ENCODE data around the gene CASZ1. TPM values are rescaled to one million over a fixed set of nuclear protein-coding genes. Genes with fewer than 3 reads are reported as not detected.

Gene CASZ1
- total RNA-seq, 1 experiment from 2014 or later: 3.9 TPM

DNA sequence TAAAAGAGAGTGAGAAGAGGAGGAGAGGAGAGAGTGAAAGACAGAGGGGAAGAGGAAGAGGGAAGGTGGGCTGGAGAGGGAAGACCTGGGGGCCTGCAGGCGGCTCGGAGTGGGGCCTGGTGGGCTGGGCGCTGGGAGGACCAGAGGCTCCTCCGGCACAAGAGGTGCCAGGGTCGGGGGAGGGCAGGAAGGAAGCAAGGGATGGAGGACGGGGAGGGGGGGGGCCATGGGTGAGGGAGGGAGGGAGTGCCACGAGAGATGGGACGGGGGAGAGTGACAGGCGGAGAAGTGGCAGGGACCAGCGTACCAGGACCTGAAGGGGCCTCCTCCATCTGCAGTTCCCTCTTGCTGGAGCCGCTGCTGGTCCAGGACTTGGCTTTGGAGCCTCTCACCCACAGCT lies 87.7 kb downstream of the CASZ1 start:
- Histone ChIP-seq H4K20me1 (ENCODE audit: control insufficient read depth, insufficient read depth, insufficient read length) (no peaks in the 10 kb centered on the region), H3K9ac (ENCODE audit: extremely low read depth, insufficient read length, low read length) (no peak overlapping the region), H3K9me3 (ENCODE audit: control insufficient read depth, low read depth, low read length) (no peaks in the 10 kb centered on the region), H3K27ac (ENCODE audit: insufficient read length, low read depth, low read length) (no peak overlapping the region), H3K27me3 (ENCODE audit: insufficient read depth, low read length) (no peaks in the 10 kb centered on the region; the same call in 1 of the 2 replicates), H3T11ph (ENCODE audit: low read length) (no peak overlapping the region), H4K91ac (ENCODE audit: insufficient read length, low read depth, low read length) (no peak overlapping the region), H2BK12ac (ENCODE audit: insufficient read length, low read depth, low read length) (no peak overlapping the region), H3K79me2 (ENCODE audit: insufficient read depth, low read length) (no peaks in the 10 kb centered on the region), H2BK15ac (ENCODE audit: low read depth, low read length) (no peak overlapping the region), H3K4me2 (ENCODE audit: insufficient read depth, insufficient read length, low read length) (no peak overlapping the region), H3K4ac (ENCODE audit: low read depth, low read length) (no peak overlapping the region), H2BK120ac (ENCODE audit: low read depth, low read length, poor library complexity, severe bottlenecking) (no peak overlapping the region), H2AFZ (ENCODE audit: low read length) (no peak overlapping the region), H3K79me1 (ENCODE audit: insufficient read depth, low read depth, low read length, poor library complexity, severe bottlenecking) (no peaks in the 10 kb centered on the region), H4K8ac (replicated peaks; ENCODE audit: insufficient read length, low read depth, low read length) (no peak overlapping the region), H3K4me1 (ENCODE audit: insufficient read depth, low read length) (0 out of 2 replicates have a peak, but pooled peaks cover 2% of the 10 kb centered on the region), H2AK5ac (ENCODE audit: insufficient read length, low read length) (no peak overlapping the region), H2BK5ac (ENCODE audit: insufficient read length, low read length) (no peak overlapping the region), H3K14ac (ENCODE audit: insufficient read depth, low read length) (no peak overlapping the region), H3K56ac (ENCODE audit: insufficient read length, low read depth, low read length) (no peak overlapping the region), H4K5ac (ENCODE audit: insufficient read length, low read depth, low read length) (no peak overlapping the region), H2BK20ac (ENCODE audit: low read depth, low read length, poor library complexity, severe bottlenecking) (no peak overlapping the region), H3K18ac (ENCODE audit: insufficient read length, low read depth, low read length) (no peak overlapping the region), H3K23me2 (ENCODE audit: insufficient read length, low read depth, low read length, poor library complexity, severe bottlenecking) (no peaks in the 10 kb centered on the region), H3K23ac (ENCODE audit: insufficient read length, low read depth, low read length) (no peak overlapping the region)
- no CpG with 5 or more reads among the region's 11 CpGs for WGBS (ENCODE audit: extremely low coverage, insufficient read length, low lambda C conversion rate)
- TF ChIP-seq, protein P1, sequence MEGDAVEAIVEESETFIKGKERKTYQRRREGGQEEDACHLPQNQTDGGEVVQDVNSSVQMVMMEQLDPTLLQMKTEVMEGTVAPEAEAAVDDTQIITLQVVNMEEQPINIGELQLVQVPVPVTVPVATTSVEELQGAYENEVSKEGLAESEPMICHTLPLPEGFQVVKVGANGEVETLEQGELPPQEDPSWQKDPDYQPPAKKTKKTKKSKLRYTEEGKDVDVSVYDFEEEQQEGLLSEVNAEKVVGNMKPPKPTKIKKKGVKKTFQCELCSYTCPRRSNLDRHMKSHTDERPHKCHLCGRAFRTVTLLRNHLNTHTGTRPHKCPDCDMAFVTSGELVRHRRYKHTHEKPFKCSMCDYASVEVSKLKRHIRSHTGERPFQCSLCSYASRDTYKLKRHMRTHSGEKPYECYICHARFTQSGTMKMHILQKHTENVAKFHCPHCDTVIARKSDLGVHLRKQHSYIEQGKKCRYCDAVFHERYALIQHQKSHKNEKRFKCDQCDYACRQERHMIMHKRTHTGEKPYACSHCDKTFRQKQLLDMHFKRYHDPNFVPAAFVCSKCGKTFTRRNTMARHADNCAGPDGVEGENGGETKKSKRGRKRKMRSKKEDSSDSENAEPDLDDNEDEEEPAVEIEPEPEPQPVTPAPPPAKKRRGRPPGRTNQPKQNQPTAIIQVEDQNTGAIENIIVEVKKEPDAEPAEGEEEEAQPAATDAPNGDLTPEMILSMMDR (conservative IDR thresholded peaks at IDR 0.05): no peak
- Mint-ChIP-seq H3K4me3 (no peak overlapping the region; a peak in 1 of 5 replicates), H3K36me3 (ENCODE audit: insufficient read depth in 1 of 3, low read depth in 3 of 3) (peaks cover 0 to 2% (median 0%) of the 10 kb centered on the region in 3 experiments; a peak in 3 of 7 replicates), H3K9me3 (no peaks in the 10 kb centered on the region), H3K27ac (no peak overlapping the region), H3K4me1 (peaks cover 19 to 50% of the 10 kb centered on the region in 2 experiments), H3K27me3 (ENCODE audit: low read depth) (peaks cover 11% of the 10 kb centered on the region)
- DNase-seq: no peak

All from H9 (cell line).